CD4-positive, alpha-beta T cell treated with Interferon alpha-2 for 1 hour (primary cell): ENCODE measurements around the gene MICAL3.
A peak's percentile ranks its signal among the peaks of the same experiment; 100 is the strongest.

Experiments used
- DNase-seq, 2 donors: peaks; one replicate each; pipeline ENCODE4 v3.0.0-alpha.2; 2020 to 2022

Gene MICAL3

DNA sequence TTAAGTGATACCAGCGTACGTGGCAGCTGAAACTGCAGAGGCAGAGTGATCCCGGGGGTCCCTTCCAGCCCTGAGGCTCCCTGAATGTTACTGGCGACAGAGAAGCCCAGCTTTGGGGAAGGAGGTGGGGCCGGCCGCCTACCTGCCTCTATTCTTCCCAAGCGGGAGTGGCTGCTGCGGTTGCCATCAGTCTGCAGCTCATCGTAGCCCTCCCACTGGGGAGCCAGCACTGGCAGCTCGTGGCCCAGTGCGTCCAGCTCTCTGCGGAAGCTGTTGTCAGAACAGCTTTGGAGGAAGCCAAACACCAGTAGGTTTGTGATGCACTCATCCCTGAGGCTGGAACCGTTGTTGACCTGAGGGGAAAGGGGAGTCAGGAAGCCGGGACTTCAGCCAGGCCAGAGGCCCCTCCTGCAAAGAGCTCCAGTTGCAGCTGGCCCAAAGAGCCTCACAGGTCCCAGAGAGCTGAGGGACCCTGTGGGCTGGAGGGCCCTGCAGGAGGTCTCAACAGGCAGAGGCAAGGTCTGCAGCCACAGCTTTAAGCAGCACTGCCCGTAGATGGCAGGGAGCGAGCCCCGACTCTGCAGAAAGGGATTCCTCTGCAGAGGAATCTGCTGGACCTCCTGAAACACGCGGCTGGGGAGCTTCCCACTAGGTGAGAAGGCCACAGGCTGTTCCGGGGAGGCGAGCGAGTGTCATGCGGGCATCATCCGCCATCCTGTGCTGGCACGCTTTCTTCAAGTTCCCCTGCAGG, 280.5 kb downstream of the MICAL3 start:
- no peak for DNase-seq

DNA sequence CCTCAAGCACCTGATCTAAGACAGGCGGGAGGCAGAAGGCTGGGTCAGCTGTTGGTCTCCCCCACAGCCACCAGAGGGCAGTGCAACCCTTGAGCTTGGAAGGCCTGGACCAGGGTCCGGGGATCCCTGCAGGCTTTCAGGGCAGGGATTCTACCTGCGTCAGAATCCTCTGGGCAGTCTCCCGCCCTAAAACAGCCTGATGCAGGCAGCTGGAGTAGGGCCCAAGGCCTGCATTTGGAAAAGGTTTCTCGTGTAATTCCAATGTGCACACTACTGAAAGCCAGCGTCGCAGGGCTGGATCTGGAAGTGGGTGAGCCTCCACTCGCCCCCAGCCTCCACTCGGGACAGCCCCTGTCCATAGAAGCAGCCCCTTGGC, 281.8 kb downstream of the MICAL3 start:
- DNase-seq: peak; percentile 68 to 73

GRCh38 chr22:17741866-17742526, 282.4 kb downstream of the MICAL3 start:
- DNase-seq: no peak

- DNase-seq: no peak
Observed at GRCh38 chr22:17739196-17739975, 285.0 kb downstream of the MICAL3 start.

DNA sequence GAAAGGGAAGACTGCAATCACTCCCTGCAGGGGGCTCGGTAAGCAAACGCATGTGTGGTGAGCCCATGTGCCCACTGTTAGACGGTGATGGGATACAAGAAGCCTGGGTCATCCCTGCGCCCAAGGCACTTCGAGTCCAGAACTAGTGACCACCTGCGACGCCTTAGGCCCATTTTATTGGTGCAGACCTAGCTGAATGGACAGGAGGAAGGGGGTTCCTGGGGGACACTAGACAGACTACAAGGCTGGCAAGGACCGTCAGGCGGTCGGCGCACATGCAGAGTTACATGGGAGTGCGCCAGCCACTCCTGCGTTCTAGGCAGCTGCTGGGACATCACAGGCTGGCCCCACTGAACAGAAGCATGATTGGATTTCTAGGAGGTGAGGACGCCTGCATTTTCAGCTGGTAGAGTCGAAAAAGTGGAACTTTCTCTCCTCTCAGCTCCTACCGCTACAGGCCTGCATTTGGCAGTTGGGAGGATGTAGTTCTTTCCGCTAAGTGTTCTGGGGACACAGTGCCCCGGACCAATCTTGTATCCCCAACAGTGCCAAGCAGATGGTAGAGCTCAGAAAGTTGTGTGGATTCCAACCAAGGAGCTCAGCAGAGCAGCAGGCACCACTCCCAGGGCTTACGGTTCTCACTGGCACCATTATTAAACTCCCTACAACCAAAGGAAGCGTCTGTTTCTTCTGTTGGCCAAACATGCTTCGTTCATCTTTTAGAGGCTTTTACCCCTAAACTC, 285.8 kb downstream of the MICAL3 start:
- DNase-seq: no peak
